ENCODE data around the gene EFNA1.
A peak's percentile ranks its signal among the peaks of the same experiment; 100 is the strongest.
"Not testable (repeated sequence)": the region's sequence is repeated elsewhere in the genome, so short reads cannot be mapped to it uniquely, and the experiment has no call there.

Gene EFNA1

GRCh38 chr1:155158991-155159390, 31.3 kb downstream of the EFNA1 start:
- DNase-seq, result no peak

- no peak for DNase-seq
Observed at GRCh38 chr1:155160128-155160527, 32.5 kb downstream of the EFNA1 start.

GRCh38 chr1:155162631-155163030, 35.0 kb downstream of the EFNA1 start:
- not testable (repeated sequence) for DNase-seq

GRCh38 chr1:155163785-155164184, 36.1 kb downstream of the EFNA1 start:
- DNase-seq, result not testable (repeated sequence)

- DNase-seq, result not testable (repeated sequence)
Observed at GRCh38 chr1:155164625-155165024, 36.9 kb downstream of the EFNA1 start.

GRCh38 chr1:155166051-155166470, 38.4 kb downstream of the EFNA1 start:
- DNase-seq, result no peak

- no peak for DNase-seq
Observed at GRCh38 chr1:155166471-155167165, 38.9 kb downstream of the EFNA1 start.

GRCh38 chr1:155167166-155168104, 39.8 kb downstream of the EFNA1 start:
- DNase-seq, result peak; percentile 76

- not testable (repeated sequence) for DNase-seq
Observed at GRCh38 chr1:155168105-155168445, 40.4 kb downstream of the EFNA1 start.

- DNase-seq, result no peak
Observed at GRCh38 chr1:155168456-155169210, 41.0 kb downstream of the EFNA1 start.

- no peak for DNase-seq
Observed at GRCh38 chr1:155169541-155169940, 41.9 kb downstream of the EFNA1 start.

GRCh38 chr1:155170101-155170785, 42.6 kb downstream of the EFNA1 start:
- no peak for DNase-seq

GRCh38 chr1:155170806-155171205, 43.1 kb downstream of the EFNA1 start:
- no peak for DNase-seq

GRCh38 chr1:155171836-155172731, 44.4 kb downstream of the EFNA1 start:
- no peak for DNase-seq

- peak; percentile 95 for DNase-seq
Observed at GRCh38 chr1:155172732-155173477, 45.2 kb downstream of the EFNA1 start, which contains the start of gene KRTCAP2. KRTCAP2 (minus strand) TSS chr1:155173304; CDS start chr1:155173224, 80 bp downstream.

- DNase-seq, result peak; percentile 72
Observed at GRCh38 chr1:155173478-155174323, 46.0 kb downstream of the EFNA1 start, which contains the start of gene TRIM46. TRIM46 (plus strand) TSS chr1:155173849; CDS start chr1:155173967, 118 bp downstream.

- DNase-seq, result peak; percentile 43
Observed at GRCh38 chr1:155174324-155175280, 46.9 kb downstream of the EFNA1 start.

All from fibroblast of skin of back (primary cell).